LHCN-M2 (cell line): ENCODE data around the gene FGFBP1. TPM values are rescaled to one million over a fixed set of nuclear protein-coding genes. Genes with fewer than 3 reads are reported as not detected.

Experiments used
- DNase-seq: peaks from one replicate; pipeline ENCODE4 v3.0.0-alpha.2; 2012; ENCODE audit warnings: low read depth
- total RNA-seq: library from RNA; depleted of rRNA; stranded (reverse); fragments of >200 nt; gene quantifications from 2 replicates; pipeline ENCODE4 v1.2.3, GENCODE V29; 2014

The FGFBP1 gene
- total RNA-seq, 1 experiment from 2014 or later, result not detected

DNA sequence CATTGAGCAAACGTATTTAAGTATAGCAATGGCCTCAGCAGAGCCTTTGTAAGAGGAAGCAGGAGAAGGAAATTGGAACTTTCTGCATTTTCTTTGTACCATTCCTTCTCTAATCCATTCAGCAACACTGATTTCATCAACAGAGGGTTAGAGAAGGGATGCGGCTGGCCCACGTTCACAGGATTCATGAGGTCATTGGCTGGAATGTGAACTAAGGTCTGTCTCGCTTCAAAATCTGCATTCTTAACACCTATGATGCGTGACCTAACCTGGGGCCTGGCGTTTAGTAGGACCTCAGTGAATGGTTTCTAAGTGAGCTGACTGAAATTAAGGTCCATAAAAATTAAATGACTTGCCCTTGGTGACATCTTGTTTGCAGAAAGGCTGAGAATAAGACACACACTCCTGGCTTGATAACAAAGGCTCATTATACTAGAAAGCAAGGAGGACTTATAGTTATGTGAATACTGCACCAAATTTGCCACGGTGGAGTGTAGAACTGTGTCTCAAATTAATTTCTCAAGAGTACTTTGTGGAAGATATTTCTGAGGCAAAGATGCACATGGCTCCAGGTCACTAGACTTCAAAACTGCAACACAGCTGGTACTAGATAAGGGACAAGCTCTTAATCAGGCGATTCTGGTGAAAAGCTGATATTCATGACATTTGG lies 25.4 kb downstream of the FGFBP1 start:
- no peak for DNase-seq

- DNase-seq, result peak; percentile 29
These were observed 26.3 kb downstream of the FGFBP1 start for GRCh38 chr4:15912236-15912635.

- no peak for DNase-seq
These were observed 28.2 kb downstream of the FGFBP1 start for GRCh38 chr4:15910155-15910940.

DNA sequence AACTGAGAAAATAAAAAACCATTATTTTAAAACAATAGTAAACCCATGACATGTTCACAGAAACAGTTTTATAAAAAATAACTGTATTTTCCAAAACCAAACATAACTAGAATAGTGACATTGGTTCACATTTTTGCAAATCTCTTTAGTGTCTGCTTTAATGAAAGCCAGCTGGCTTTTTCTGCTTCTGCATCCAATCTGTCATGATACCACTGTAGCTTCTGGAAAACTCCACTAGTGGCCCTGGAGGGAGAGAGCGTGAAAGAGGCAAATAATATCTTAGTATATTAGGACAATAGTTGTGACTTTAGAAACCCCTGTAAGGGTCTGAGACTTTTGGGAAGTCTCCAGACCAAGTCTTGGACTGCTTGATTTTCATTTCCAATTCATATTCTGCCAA lies 31.1 kb downstream of the FGFBP1 start:
- DNase-seq, result no peak

DNA sequence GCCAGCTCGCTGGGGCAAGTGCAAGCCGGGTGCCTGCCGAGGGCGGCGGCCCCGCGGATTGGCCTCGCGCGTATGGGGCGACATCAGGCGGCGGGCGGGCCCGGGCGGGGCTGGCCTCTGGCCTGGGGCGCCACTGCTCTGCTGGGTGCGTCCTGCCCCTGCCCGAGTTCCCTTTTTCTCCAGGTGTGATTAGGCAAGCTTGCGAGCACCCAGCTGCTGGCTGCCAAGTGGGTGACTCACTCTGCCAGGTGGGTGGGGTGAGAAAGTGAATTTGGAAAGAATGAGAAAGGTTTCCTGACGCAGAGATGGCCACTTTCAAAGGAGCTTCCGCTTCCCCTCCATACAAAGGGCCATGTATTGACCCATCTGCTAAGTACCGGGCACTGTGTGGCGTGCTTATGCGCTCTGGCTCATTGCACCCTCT lies 32.5 kb downstream of the FGFBP1 start:
- DNase-seq, result no peak

- no peak for DNase-seq
These were observed 35.8 kb downstream of the FGFBP1 start for GRCh38 chr4:15902746-15903145.

DNA sequence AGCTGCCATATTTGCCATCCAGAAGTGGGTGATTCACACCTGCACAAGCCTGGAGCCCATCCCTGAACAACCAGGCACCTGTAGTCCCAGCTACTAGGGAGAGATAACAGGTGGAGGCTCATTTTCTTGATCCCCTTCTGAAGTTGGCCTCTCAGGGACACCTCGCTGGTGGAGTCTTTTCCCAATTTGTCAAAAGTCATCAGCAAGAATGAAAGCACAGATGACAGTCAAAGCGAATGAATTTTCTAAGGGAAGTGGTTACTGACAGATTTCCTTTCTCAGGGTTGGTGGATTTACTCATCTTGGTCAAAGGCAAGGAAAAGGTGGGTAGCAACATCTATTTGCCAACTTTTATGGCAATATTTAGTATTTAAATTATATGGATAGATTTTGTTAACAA lies 36.5 kb downstream of the FGFBP1 start:
- DNase-seq, result no peak

DNA sequence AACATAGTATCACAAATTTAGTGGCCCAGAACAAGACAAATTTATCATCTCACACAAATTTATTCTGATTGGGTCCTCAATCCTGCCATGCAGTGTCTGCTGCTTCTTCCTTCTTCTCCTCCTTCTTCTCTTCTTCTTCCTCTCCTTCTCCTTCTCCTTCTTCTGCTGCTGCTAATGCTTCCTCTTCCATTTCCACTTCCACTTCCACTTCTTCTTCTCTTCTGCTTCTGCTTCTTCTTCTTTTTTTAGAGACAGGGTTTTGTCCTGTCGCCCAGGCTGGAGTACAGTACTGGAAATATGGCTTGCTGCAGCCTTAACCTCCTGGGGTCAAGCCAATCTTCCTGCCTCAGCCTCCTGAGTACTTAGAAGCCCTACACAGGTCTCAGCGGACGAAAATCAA lies 37.5 kb downstream of the FGFBP1 start:
- no peak for DNase-seq

DNA sequence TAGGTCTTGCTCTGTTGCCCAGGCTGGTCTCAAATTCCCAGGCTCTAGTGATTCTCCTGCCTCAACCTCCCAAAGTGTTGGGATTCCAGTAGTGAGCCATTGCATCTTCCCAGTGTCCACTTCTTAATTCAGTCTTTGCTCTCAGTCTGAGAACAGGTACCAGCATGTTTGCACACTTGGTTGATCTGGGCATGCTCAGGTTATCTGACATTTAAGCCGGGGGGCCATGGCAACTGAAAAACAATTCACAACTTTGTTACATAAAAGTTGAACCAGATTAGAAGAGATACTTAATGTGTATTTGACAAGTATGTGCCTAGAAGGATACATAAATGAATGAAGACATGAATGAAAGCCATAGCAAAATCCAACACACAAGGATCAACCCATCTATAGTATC lies 39.0 kb downstream of the FGFBP1 start:
- no peak for DNase-seq

DNA sequence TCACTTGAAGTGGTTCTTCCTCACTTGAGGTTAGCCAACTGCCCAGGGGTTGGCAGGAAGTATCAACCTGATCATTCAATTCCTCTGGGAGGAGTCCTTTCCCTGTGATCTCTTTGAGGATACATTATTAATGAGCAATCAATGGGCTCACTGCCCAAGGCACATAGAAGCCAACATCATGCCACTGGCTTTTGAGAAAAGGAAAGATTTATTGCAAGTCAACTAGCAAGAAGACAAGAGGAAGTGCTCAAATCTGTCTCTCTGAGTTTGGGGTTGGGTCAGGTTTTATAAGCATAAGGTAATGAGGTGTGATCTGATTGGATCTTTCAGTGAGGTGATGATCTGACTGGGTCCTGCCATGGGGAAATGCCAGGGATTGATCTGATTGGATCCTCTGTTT lies 39.6 kb downstream of the FGFBP1 start:
- no peak for DNase-seq

GRCh38 chr4:15897577-15897976 lies 41.0 kb downstream of the FGFBP1 start:
- DNase-seq, result no peak

- peak; percentile 11 for DNase-seq
These were observed 43.3 kb downstream of the FGFBP1 start for GRCh38 chr4:15894921-15895916.

GRCh38 chr4:15894393-15894792 lies 44.1 kb downstream of the FGFBP1 start:
- DNase-seq, result peak; percentile 5

DNA sequence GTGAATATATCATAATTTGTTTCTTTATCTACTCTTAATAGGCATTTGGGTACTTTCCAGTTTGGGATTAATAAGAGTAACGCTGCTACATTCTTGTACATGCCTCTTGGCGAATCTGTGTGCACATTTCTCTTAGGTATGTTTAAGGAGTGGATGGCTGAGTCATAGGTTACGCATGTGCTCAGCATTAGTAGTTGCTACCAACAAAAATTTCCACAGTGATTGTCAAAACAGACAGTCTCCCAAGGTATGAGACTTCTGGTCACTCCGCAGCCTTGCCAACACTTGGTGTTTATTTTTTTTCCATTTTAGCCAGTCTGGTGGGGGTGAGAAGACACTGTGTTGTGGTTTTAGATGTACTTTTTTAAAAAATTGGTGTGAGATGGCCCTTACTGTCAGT lies 44.6 kb downstream of the FGFBP1 start:
- peak; percentile 92 for DNase-seq

DNA sequence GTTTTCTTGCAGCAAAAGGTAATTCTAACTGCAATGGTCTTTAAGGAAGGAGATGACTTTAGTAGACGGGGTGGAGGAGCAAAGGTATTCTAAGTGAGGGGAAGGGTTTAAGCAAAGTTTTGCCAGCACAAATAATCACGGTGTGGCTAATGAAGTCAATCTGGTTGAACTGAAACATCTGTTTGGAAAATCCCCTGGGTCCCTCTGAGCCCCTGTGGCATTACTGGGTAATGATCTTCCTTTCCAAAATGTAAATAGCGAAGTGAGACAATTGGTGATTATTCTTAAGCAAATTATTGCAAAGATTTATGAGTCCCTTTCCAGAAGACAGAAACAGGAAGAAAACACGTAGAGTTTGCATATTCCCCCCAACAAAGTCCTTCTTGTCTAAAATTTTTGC lies 47.2 kb downstream of the FGFBP1 start:
- DNase-seq, result no peak

DNA sequence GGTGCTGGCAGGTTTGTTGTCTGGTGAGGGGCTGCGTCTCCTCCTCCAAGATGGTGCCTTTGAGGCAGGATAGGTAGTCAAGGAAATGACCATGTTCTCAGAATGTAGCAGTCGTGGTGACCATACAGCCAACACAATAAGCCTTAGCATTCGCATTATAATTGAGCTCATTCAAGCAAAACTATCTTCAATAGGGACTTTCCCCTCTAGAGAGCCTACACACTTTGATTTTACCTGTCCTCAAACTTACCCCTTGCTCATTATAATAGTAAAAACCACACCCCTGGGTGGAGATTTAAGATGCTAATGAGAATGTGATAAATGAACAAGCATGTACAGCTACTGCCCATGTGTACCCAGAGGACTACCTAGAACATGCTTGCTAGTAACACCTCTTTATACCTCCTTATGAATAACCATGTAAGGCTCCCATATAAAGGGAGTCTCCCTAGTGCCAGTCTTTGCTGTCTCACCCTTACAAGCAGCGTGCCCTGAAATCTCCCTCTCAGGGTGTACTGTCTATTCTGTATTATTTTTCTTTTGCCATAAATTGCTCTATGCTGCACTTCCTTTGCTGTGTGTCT lies 48.2 kb downstream of the FGFBP1 start:
- DNase-seq, result no peak

- DNase-seq, result no peak
These were observed 50.0 kb downstream of the FGFBP1 start for GRCh38 chr4:15888515-15888914.
